ENCODE data around the gene ZSCAN21. TPM values are rescaled to one million over a fixed set of nuclear protein-coding genes. Genes with fewer than 3 reads are reported as not detected.

The ZSCAN21 gene
- total and polyA plus RNA-seq, 4 donors: 4.7 to 13.1 (median 7.1) TPM

DNA sequence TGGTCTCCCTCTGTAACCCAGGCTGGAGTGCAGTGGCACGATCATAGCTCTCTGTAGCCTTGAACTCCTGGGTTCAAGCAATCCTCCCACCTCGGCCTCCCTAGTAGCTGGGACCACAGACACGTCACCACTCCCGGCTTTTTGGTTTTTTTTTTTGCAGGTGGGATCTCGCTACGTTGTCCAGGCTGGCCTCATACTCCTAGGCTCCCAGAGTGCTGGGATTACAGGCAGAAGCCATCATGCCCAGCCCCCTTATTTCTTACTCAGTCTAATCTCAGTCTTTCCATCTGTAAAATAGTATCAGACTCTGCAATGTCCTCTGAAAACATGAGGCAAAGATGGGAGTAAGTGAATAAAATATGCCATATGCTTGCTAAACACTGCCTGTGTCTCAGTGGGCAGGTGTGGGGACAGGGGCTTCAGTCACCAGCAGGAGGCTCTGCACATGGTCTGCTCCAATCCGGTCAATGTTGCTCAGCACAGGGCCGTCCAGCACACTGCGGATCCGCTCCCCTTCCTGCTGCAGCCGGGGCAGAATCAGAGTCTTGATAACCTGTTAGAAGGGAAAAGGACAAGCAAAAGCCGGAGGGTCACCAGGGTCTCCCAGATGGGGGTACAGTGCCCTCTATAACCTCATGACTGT lies 60.1 kb downstream of the ZSCAN21 start:
- WGBS, 2 donors: 88 to 93% methylated on average over 12 of the region's 12 CpGs
- DNase-seq (no peak), ATAC-seq (ENCODE audit: insufficient read depth, low FRiP score) (no peak)
- Histone ChIP-seq H3K36me3 (ENCODE audit: control insufficient read depth in 4 of 4, insufficient read depth in 4 of 4, low read length in 4 of 4) (peaks cover 5 to 72% (median 31%) of the 10 kb centered on the region in 4 donors), H3K27ac (ENCODE audit: low read depth in 1 of 2, low read length in 1 of 2) (no peak overlapping the region), H3K9ac (ENCODE audit: insufficient read depth in 1 of 2, low read length in 2 of 2) (peak overlapping the region in 1 of 2 donors; percentile 5), H3K4me1 (ENCODE audit: control insufficient read depth in 5 of 5, insufficient read depth in 5 of 5, low read length in 5 of 5) (no peaks in the 10 kb centered on the region), H3K27me3 (ENCODE audit: control insufficient read depth in 3 of 3, insufficient read depth in 3 of 3, low read length in 2 of 3) (no peaks in the 10 kb centered on the region), H3K9me3 (ENCODE audit: control insufficient read depth in 4 of 4, insufficient read depth in 3 of 4, low read length in 3 of 4) (no peaks in the 10 kb centered on the region), H3K4me3 (no peak overlapping the region)
- TF ChIP-seq, protein P1, sequence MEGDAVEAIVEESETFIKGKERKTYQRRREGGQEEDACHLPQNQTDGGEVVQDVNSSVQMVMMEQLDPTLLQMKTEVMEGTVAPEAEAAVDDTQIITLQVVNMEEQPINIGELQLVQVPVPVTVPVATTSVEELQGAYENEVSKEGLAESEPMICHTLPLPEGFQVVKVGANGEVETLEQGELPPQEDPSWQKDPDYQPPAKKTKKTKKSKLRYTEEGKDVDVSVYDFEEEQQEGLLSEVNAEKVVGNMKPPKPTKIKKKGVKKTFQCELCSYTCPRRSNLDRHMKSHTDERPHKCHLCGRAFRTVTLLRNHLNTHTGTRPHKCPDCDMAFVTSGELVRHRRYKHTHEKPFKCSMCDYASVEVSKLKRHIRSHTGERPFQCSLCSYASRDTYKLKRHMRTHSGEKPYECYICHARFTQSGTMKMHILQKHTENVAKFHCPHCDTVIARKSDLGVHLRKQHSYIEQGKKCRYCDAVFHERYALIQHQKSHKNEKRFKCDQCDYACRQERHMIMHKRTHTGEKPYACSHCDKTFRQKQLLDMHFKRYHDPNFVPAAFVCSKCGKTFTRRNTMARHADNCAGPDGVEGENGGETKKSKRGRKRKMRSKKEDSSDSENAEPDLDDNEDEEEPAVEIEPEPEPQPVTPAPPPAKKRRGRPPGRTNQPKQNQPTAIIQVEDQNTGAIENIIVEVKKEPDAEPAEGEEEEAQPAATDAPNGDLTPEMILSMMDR (IDR thresholded peaks at IDR 0.05; ENCODE audit: control extremely low read depth, extremely low read depth): no peak

DNA sequence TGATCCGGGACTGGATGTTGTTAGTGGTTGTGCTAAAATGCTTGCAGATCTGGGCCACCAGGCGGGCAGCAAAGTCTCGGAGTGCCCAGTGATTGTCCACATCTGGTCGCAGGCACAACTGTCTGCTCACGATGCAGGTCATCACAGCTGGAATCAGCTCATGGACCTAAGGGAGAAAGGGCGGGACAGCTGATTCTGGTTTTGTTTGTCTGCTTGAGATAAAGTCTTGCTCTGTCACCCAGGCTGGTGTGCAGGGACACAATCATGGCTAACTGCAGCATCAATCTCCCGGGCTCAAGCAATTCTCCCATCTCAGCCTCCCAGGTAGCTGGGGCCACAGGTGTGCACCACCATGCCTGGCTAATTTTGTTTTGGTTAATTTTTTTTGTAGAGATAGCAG lies 61.6 kb downstream of the ZSCAN21 start:
- Histone ChIP-seq H3K4me3 (no peak overlapping the region), H3K9ac (ENCODE audit: insufficient read depth in 1 of 2, low read length in 2 of 2) (no peak overlapping the region), H3K36me3 (ENCODE audit: control insufficient read depth in 4 of 4, insufficient read depth in 4 of 4, low read length in 4 of 4) (peaks cover 3 to 56% (median 29%) of the 10 kb centered on the region in 4 donors), H3K27ac (ENCODE audit: low read depth in 1 of 2, low read length in 1 of 2) (no peak overlapping the region), H3K4me1 (ENCODE audit: control insufficient read depth in 5 of 5, insufficient read depth in 5 of 5, low read length in 5 of 5) (no peaks in the 10 kb centered on the region), H3K9me3 (ENCODE audit: control insufficient read depth in 4 of 4, insufficient read depth in 3 of 4, low read length in 3 of 4) (no peaks in the 10 kb centered on the region), H3K27me3 (ENCODE audit: control insufficient read depth in 3 of 3, insufficient read depth in 3 of 3, low read length in 2 of 3) (no peaks in the 10 kb centered on the region)
- WGBS, 2 donors: 95 to 98% methylated on average over 7 of the region's 7 CpGs
- no peak for ATAC-seq (ENCODE audit: insufficient read depth, low FRiP score)
- TF ChIP-seq, protein P1 (IDR thresholded peaks at IDR 0.05; ENCODE audit: control extremely low read depth, extremely low read depth): no peak
- no peak for DNase-seq

DNA sequence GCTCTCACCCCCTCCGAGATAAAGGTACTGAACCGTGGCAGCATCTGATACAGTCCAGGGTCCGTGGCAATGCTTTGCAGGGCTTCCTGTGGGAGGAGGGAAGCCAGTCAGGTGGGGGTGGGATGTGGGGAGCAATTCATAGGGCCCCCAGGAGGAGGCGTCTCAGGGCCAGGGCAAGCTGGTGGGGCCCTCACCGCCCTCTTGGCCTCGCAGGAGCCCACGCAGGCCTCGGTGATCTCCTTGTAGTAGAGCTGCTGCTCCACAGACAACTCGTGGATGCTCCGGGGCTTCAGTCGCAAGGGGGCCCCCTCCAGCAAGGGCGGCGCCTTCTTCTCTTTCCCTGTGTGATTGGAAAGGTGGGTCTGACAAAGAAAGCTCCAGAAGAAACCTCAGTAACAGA lies 62.3 kb downstream of the ZSCAN21 start:
- H3K36me3 ChIP-seq (ENCODE audit: control insufficient read depth in 4 of 4, insufficient read depth in 4 of 4, low read length in 4 of 4): peaks cover under 1 to 49% (median 29%) of the 10 kb centered on the region in 4 donors
- H3K9me3 ChIP-seq (ENCODE audit: control insufficient read depth in 4 of 4, insufficient read depth in 3 of 4, low read length in 3 of 4): no peaks in the 10 kb centered on the region
- WGBS, 2 donors: 85 to 90% methylated on average over 13 of the region's 13 CpGs
- H3K27me3 ChIP-seq (ENCODE audit: control insufficient read depth in 3 of 3, insufficient read depth in 3 of 3, low read length in 2 of 3): no peaks in the 10 kb centered on the region
- no peak overlapping the region for H3K9ac ChIP-seq (ENCODE audit: insufficient read depth in 1 of 2, low read length in 2 of 2)
- TF ChIP-seq, protein P1 (IDR thresholded peaks at IDR 0.05; ENCODE audit: control extremely low read depth, extremely low read depth): no peak
- no peaks in the 10 kb centered on the region for H3K4me1 ChIP-seq (ENCODE audit: control insufficient read depth in 5 of 5, insufficient read depth in 5 of 5, low read length in 5 of 5)
- ATAC-seq (ENCODE audit: insufficient read depth, low FRiP score) (no peak), DNase-seq (no peak)
- no peak overlapping the region for H3K4me3 ChIP-seq
- H3K27ac ChIP-seq (ENCODE audit: low read depth in 1 of 2, low read length in 1 of 2): no peak overlapping the region

Small RNAs within 50 kb of the gene (small RNA-seq; reads per million reads assigned to genes)
- gene MIR106B (ENCODE audit: low replicate concordance) (114 reads per million, percentile 98 among the genes with 10 or more reads in this experiment), gene MIR25 (ENCODE audit: low replicate concordance) (1,943 reads per million, percentile 99 among the genes with 10 or more reads in this experiment), gene MIR93 (ENCODE audit: low replicate concordance) (651 reads per million, percentile 99 among the genes with 10 or more reads in this experiment)

Other genes with a start within 250 kb of the ZSCAN21 start
- not detected for gene CYP3A43, start 221.8 kb upstream of the ZSCAN21 start, total RNA-seq
- under 1 TPM in 1 of 2 donors, not detected in 1; 0.06 TPM for gene CYP3A43, start 221.8 kb upstream of the ZSCAN21 start, polyA plus RNA-seq
- under 1 TPM; 0.25 to 0.57 TPM for gene OR2AE1, start 172.7 kb upstream of the ZSCAN21 start, total RNA-seq
- under 1 TPM in 1 of 2 donors, not detected in 1; 0.03 TPM for gene OR2AE1, start 172.7 kb upstream of the ZSCAN21 start, polyA plus RNA-seq
- 10 to 100 TPM; 26.4 to 34.3 TPM for gene TRIM4, start 130.2 kb upstream of the ZSCAN21 start, total RNA-seq
- gene TRIM4, start 130.2 kb upstream of the ZSCAN21 start, polyA plus RNA-seq: 10 to 100 TPM; 14.0 to 17.0 TPM
- under 1 TPM in 1 of 2 donors, not detected in 1; 0.31 TPM for gene GJC3, start 120.2 kb upstream of the ZSCAN21 start, total RNA-seq
- under 1 TPM; 0.07 to 0.22 TPM for gene GJC3, start 120.2 kb upstream of the ZSCAN21 start, polyA plus RNA-seq
- 10 to 100 TPM in 1 of 2 donors, 1 to 10 TPM in 1; 4.1 to 52.8 TPM for gene AZGP1, start 73.7 kb upstream of the ZSCAN21 start, total RNA-seq
- 10 to 100 TPM in 1 of 2 donors, 1 to 10 TPM in 1; 4.2 to 82.8 TPM for gene AZGP1, start 73.7 kb upstream of the ZSCAN21 start, polyA plus RNA-seq
- gene ZKSCAN1, start 34.2 kb upstream of the ZSCAN21 start, total RNA-seq: 10 to 100 TPM; 50.4 to 54.0 TPM
- gene ZKSCAN1, start 34.2 kb upstream of the ZSCAN21 start, polyA plus RNA-seq: 1 to 10 TPM; 8.2 to 8.7 TPM
- gene ZNF3, start 31.9 kb downstream of the ZSCAN21 start, total RNA-seq: 10 to 100 TPM; 29.4 to 30.5 TPM
- 10 to 100 TPM; 12.8 to 17.4 TPM for gene ZNF3, start 31.9 kb downstream of the ZSCAN21 start, polyA plus RNA-seq
- gene COPS6, start 39.2 kb downstream of the ZSCAN21 start, total RNA-seq: 10 to 100 TPM; 66.1 to 89.3 TPM
- gene COPS6, start 39.2 kb downstream of the ZSCAN21 start, polyA plus RNA-seq: 100 to 1,000 TPM in 1 of 2 donors, 10 to 100 TPM in 1; 90.5 to 108 TPM
- gene MCM7, start 51.6 kb downstream of the ZSCAN21 start, total RNA-seq: 10 to 100 TPM; 42.2 to 54.7 TPM
- 10 to 100 TPM; 36.0 to 41.5 TPM for gene MCM7, start 51.6 kb downstream of the ZSCAN21 start, polyA plus RNA-seq
- 10 to 100 TPM; 15.7 to 24.2 TPM for gene AP4M1, start 51.9 kb downstream of the ZSCAN21 start, total RNA-seq
- 10 to 100 TPM; 14.8 to 18.5 TPM for gene AP4M1, start 51.9 kb downstream of the ZSCAN21 start, polyA plus RNA-seq
- 10 to 100 TPM; 36.1 to 51.5 TPM for gene TAF6, start 69.6 kb downstream of the ZSCAN21 start, total RNA-seq
- 10 to 100 TPM; 31.5 to 39.8 TPM for gene TAF6, start 69.6 kb downstream of the ZSCAN21 start, polyA plus RNA-seq
- 10 to 100 TPM; 11.9 to 18.6 TPM for gene CNPY4, start 69.9 kb downstream of the ZSCAN21 start, total RNA-seq
- gene CNPY4, start 69.9 kb downstream of the ZSCAN21 start, polyA plus RNA-seq: 10 to 100 TPM in 1 of 2 donors, 1 to 10 TPM in 1; 9.8 to 10.5 TPM
- 1 to 10 TPM; 2.2 to 2.9 TPM for gene MBLAC1, start 77.2 kb downstream of the ZSCAN21 start, total RNA-seq
- gene MBLAC1, start 77.2 kb downstream of the ZSCAN21 start, polyA plus RNA-seq: 1 to 10 TPM; 1.7 to 1.9 TPM
- 100 to 1,000 TPM in 1 of 2 donors, 10 to 100 TPM in 1; 63.4 to 134 TPM for gene LAMTOR4, start 99.1 kb downstream of the ZSCAN21 start, total RNA-seq
- 100 to 1,000 TPM; 240 to 288 TPM for gene LAMTOR4, start 99.1 kb downstream of the ZSCAN21 start, polyA plus RNA-seq
- gene TRAPPC14, start 108.9 kb downstream of the ZSCAN21 start, total RNA-seq: 10 to 100 TPM in 1 of 2 donors, 1 to 10 TPM in 1; 9.8 to 27.9 TPM
- 10 to 100 TPM; 19.5 to 19.6 TPM for gene TRAPPC14, start 108.9 kb downstream of the ZSCAN21 start, polyA plus RNA-seq
- gene GAL3ST4, start 118.8 kb downstream of the ZSCAN21 start, total RNA-seq: 1 to 10 TPM; 6.1 to 8.0 TPM
- 1 to 10 TPM; 1.5 to 4.2 TPM for gene GAL3ST4, start 118.8 kb downstream of the ZSCAN21 start, polyA plus RNA-seq
- gene GPC2, start 127.6 kb downstream of the ZSCAN21 start, total RNA-seq: 1 to 10 TPM; 1.4 to 2.1 TPM
- gene GPC2, start 127.6 kb downstream of the ZSCAN21 start, polyA plus RNA-seq: under 1 TPM; 0.61 to 0.68 TPM
- 1 to 10 TPM; 2.0 to 2.1 TPM for gene STAG3, start 128.1 kb downstream of the ZSCAN21 start, total RNA-seq
- gene STAG3, start 128.1 kb downstream of the ZSCAN21 start, polyA plus RNA-seq: 1 to 10 TPM; 2.0 to 2.8 TPM
- gene PVRIG, start 170.2 kb downstream of the ZSCAN21 start, total RNA-seq: under 1 TPM; 0.52 to 0.82 TPM
- gene PVRIG, start 170.2 kb downstream of the ZSCAN21 start, polyA plus RNA-seq: 1 to 10 TPM in 1 of 2 donors, under 1 TPM in 1; 0.41 to 1.6 TPM

Measured in lung (tissue), 13 donors.